AG08396 (cell line): Measurements from ENCODE around the gene ACOT6.
"Not testable (repeated sequence)": the region's sequence is repeated elsewhere in the genome, so short reads cannot be mapped to it uniquely, and the experiment has no call there.

Experiments
- DNase-seq: peaks from one replicate; pipeline ENCODE4 v3.0.0; 2012; ENCODE audit warnings: low spot score, mixed read lengths

The ACOT6 gene, protein sequence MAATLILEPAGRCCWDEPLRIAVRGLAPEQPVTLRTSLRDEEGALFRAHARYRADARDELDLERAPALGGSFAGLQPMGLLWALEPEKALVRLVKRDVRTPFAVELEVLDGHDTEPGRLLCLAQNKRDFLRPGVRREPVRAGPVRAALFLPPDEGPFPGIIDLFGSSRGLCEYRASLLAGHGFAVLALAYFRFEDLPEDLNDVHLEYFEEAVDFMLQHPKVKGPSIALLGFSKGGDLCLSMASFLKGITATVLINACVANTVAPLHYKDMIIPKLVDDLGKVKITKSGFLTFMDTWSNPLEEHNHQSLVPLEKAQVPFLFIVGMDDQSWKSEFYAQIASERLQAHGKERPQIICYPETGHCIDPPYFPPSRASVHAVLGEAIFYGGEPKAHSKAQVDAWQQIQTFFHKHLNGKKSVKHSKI

GRCh38 chr14:73612339-73613045 lies at the start of gene ACOT6:
ACOT6 (plus strand) TSS chr14:73612517; CDS start chr14:73612572, 55 bp downstream.
- DNase-seq, result peak; percentile 85

- DNase-seq, result not testable (repeated sequence)
Measured at GRCh38 chr14:73562696-73563095, 49.6 kb upstream of the ACOT6 start.

GRCh38 chr14:73566431-73566830 lies 45.9 kb upstream of the ACOT6 start:
- not testable (repeated sequence) for DNase-seq

DNA sequence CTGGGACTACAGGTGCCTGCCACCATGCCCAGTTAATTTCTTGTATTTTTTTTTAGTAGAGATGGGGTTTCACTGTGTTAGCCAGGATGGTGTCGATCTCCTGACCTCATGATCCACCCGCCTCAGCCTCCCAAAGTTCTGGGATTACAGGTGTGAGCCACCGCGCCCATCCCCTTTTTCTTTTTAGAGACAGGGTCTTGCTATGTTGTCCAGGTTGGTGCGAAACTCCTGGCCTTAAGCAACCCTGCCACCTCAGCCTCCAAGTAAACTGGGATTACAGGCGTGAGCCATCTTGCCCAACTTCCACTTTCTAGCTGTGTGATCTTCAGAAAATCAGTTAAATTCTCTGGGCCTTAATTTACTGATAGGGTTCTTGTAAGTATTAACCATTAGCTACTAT lies 45.4 kb upstream of the ACOT6 start:
- not testable (repeated sequence) for DNase-seq

DNA sequence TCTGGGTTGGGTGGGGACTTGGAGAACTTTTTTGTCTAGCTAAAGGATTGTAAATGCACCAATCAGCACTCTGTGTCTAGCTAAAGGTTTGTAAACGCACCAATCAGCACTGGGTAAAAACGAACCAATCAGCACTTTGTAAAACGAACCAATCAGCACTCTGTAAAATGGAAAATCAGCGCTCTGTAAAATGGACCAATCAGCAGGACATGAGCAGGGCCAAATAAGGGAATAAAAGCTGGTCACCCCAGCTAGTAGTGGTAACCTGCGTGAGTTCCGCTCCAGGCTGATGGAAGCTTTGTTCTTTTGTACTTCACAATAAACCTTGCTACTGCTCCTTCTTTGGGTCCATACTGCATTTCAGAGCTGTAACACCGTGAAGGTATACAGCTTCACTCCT lies 45.0 kb upstream of the ACOT6 start:
- no peak for DNase-seq

DNA sequence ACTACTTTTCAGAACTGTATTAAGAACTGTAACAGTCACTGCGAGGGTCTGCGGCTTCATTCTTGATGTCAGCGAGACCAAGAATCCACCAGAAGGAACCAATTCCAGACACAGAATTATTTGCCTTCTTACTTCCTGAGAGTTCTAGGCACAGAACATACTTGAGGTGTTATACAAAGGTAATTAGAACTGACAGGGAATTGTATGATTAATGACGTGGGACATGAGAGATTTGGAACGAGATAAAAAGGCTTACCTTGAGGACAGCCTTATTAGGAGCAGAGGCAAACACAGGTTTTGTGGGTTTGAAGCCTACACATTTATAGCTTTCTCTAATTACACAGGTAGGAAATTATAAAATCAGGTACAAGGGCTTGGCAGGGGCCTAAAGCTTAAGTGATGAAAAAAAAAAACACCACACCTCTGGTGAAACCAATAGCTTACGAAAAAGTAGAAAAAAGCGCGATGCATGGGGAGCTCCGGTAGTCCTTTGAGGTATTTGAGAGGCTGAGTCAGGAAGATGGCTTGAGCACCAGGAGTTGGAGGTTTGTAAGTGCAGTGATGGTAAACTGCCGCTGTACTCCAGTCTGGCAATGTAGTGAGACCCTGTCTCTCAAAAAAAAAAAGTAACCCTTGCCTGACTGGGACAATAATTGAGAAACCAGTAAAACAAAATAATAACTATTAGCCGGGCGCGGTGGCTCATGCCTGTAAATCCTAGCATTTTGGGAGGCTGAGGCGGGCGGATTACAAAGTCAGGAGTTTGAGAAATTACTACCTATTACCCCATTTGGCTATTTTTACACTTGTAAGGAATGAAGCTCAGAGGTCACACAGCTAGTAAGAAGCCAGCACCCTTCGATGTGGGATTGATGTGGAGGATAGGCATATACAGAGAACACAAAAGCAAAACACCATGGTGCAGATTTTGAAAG lies 44.1 kb upstream of the ACOT6 start:
- peak; percentile 46 for DNase-seq

DNA sequence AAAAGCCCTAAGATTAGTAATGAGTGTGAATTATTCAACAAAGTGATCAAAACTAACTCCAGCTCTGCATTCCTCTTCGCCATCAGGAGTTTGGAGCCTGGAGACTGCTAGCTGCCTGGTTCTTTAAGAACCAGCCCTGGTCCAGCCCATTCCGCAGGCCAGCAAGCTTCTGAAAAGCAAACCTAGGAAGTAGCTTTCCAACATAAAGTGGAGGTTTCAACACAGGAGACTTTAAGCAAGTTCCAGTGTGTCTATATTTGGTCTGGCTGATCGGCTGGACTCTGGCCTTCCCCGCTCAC lies 43.5 kb upstream of the ACOT6 start:
- not testable (repeated sequence) for DNase-seq

DNA sequence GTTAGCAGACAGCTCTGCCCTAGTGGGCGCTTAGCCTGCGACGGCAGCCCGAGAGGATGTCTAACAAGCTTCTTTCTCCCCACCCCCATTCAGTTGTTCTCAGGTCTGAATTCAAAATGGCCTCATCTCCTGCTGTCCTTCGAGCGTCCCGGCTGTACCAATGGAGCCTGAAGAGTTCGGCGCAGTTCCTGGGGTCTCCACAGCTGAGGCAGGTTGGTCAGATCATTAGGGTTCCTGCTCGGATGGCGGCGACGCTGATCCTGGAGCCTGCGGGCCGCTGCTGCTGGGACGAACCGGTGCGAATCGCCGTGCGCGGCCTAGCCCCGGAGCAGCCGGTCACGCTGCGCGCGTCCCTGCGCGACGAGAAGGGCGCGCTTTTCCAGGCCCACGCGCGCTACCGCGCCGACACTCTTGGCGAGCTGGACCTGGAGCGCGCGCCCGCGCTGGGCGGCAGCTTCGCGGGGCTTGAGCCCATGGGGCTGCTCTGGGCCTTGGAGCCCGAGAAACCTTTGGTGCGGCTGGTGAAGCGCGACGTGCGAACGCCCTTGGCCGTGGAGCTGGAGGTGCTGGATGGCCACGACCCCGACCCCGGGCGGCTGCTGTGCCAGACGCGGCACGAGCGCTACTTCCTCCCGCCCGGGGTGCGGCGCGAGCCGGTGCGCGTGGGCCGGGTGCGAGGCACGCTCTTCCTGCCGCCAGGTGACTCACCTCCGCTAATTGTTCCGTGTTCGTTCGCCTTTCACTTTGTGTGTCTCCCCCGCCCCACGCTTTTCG lies 42.9 kb upstream of the ACOT6 start, which contains the start of gene ACOT2:
TSS of gene ACOT2 (plus strand) at position 29 of the 774 bp plus-strand sequence. CDS start at position 57, 28 bp downstream.
- DNase-seq, result peak; percentile 90

DNA sequence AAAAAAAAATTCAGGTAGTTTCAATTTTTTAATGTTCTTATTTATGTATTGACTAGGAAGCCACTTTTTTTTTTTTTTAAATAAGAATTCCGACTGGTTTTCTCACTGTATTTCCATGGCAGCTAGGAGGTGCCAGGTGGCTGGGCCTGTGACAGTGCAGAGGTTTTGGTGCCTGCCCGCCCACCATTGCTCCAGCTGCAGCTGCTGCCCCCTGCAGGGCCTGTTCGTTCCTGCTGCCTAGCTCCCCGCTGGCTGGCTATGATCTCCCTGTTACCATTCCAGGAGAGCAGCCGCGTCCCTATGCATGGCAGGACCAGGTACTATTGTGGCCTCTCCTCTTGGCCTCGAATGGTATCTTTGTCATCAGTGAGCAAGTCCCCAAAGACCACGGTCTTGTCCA lies 41.4 kb upstream of the ACOT6 start:
- DNase-seq, result not testable (repeated sequence)

DNA sequence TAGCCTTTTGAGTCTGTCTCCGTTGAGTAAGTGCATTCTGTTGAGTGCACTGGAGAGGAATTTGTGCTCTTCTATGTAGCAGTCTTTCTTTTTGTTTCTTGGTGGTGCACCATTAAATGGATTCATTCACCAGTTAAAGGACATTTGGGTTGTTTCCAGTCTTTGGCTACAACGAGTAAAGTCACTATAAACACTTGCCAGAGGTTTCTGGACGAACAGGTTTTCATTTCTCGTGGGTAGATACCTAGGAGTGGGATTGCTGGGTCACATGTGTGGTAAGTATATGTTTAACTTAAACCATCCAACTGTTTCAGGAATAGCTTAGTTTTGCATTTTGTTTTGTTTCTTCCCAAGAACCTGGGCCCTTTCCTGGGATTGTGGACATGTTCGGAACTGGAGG lies 39.3 kb upstream of the ACOT6 start:
- not testable (repeated sequence) for DNase-seq

- DNase-seq, result not testable (repeated sequence)
Measured at GRCh38 chr14:73573740-73574139, 38.6 kb upstream of the ACOT6 start.

DNA sequence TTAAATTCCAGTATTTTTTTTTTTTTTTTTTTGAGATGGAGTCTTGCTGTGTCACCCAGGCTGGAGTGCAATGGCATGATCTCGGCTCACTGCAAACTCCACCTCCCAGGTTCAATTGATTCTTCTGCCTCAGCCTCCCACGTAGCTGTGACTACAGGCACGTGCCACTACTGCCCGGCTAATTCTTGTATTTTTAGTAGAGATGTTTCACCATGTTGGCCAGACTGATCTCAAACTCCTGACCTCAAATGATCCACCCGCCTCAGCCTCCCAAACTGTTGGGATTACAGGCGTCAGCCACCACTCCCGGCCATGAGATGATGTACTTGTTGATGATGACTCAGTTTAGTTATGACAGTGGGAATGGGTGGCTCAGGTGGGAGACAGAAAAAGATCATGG lies 38.1 kb upstream of the ACOT6 start:
- DNase-seq, result not testable (repeated sequence)

DNA sequence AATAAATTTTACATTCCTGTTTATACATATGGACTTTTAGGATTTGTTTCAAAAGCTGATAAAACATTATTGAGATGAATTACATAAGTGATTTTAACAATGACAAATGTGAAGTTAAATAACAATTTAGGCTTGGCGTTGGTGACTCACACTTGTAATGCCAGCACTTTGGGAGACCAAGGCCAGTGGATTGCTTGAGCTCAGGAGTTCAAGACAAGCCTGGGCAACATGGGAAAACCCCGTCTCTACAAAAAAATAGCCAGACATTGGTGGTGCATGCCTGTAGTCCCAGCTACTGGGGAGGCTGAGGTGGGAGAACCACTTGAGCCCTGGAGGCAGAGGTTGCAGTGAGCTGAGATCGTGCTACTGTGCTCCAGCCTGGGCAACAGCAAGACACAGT lies 35.9 kb upstream of the ACOT6 start:
- DNase-seq, result no peak

DNA sequence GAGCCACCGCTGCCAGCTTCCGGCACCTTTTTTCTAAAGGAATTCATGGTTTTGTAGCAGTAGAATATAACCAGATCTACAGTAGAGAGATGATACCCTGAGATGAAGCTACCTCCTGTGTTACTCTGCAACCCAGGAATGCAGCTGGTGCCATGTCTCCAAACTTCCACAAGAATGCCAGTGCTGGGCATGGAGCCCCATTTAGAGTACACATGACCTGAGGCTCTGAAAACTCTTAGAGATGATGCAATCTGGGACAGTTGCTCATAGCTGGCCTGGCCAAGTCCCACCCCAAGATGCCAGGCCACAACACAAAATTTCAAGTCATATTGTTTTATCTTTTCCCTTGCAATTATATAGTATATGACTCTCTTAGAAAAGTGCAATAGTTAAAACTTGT lies 35.1 kb upstream of the ACOT6 start:
- DNase-seq, result not testable (repeated sequence)

DNA sequence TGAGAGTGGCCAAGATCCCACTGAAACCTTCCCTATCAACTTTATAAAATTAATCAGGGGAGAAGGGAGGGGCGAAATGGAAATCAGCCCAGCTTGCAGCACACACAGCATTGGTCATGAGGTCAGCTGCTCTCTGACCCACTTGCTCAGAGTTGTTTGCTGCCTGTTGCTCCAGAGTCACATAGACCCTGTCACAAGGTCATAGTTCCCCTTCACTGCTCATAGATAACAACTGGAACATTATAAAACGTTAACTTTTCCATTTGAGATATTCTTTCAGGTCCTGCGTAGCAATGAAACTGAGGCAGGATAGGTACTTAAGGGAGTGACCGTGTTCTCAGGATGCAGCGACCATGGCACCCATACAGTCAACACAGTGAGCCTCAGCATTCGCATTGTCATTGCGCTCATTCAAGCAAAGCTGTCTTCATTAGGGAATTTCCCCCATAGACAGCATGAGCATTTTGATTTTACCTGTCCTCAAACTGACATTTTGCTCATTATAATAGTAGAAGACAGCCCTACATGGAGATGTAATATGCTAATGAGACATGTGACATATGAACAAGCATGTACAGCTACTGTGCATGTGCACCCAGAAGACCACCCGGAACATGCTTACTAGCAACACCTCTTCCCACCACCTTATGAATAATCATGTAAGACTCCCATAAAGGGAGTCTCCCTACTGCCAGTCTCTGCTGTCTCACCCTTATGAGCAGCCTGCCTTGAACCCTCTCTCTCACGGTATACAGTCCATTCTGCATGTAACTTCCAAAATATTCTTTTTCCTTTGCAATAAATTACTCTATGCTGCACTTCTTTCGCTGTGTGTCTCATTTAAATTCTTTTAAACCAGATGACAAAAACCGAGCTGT lies 30.0 kb upstream of the ACOT6 start:
- DNase-seq, result not testable (repeated sequence)

- no peak for DNase-seq
Measured at GRCh38 chr14:73588695-73589094, 23.6 kb upstream of the ACOT6 start.

- DNase-seq, result no peak
Measured at GRCh38 chr14:73589116-73589515, 23.2 kb upstream of the ACOT6 start.

GRCh38 chr14:73590673-73591004 lies 21.7 kb upstream of the ACOT6 start:
- not testable (repeated sequence) for DNase-seq

DNA sequence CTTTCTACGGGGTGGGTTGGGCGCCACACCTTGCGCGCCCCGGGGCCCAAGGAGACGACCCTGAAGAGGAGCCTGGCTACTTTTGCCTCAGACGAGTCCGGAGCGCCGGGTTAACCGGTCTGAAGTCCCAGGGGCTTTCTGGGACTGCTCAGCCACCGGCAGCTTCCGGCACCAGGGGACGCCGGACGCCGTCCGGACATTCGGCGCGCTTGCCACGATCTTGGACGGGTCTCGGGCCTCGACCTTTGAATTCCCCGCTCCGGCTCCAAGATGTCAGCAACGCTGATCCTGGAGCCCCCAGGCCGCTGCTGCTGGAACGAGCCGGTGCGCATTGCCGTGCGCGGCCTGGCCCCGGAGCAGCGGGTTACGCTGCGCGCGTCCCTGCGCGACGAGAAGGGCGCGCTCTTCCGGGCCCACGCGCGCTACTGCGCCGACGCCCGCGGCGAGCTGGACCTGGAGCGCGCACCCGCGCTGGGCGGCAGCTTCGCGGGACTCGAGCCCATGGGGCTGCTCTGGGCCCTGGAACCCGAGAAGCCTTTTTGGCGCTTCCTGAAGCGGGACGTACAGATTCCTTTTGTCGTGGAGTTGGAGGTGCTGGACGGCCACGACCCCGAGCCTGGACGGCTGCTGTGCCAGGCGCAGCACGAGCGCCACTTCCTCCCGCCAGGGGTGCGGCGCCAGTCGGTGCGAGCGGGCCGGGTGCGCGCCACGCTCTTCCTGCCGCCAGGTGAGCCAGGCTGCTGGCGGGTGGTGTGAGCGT lies 20.4 kb upstream of the ACOT6 start, which contains the start of gene ACOT4:
TSS of gene ACOT4 (plus strand) at position 184 of the 760 bp plus-strand sequence. CDS start at position 271, 87 bp downstream.
- DNase-seq, result peak; percentile 36

DNA sequence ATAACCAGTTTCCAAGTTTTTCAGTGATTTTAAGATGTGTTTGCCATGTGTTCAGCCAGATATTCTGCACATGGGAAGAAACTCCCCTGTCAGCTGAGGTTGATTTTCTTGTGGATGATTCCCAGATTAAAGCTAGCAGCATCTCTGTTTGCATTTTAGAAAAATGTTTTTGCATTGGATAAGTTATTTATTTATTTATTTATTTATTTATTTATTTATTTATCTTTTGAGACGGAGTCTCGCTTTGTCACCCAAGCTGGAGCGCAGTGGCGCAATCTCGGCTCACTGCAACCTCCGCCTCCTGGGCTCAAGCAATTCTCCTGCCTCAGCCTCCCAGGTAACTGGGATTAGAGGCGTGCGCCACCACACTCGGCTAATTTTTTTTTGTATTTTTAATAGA lies 17.8 kb upstream of the ACOT6 start:
- no peak for DNase-seq
